Measurements from ENCODE around the gene RACK1.

DNA sequence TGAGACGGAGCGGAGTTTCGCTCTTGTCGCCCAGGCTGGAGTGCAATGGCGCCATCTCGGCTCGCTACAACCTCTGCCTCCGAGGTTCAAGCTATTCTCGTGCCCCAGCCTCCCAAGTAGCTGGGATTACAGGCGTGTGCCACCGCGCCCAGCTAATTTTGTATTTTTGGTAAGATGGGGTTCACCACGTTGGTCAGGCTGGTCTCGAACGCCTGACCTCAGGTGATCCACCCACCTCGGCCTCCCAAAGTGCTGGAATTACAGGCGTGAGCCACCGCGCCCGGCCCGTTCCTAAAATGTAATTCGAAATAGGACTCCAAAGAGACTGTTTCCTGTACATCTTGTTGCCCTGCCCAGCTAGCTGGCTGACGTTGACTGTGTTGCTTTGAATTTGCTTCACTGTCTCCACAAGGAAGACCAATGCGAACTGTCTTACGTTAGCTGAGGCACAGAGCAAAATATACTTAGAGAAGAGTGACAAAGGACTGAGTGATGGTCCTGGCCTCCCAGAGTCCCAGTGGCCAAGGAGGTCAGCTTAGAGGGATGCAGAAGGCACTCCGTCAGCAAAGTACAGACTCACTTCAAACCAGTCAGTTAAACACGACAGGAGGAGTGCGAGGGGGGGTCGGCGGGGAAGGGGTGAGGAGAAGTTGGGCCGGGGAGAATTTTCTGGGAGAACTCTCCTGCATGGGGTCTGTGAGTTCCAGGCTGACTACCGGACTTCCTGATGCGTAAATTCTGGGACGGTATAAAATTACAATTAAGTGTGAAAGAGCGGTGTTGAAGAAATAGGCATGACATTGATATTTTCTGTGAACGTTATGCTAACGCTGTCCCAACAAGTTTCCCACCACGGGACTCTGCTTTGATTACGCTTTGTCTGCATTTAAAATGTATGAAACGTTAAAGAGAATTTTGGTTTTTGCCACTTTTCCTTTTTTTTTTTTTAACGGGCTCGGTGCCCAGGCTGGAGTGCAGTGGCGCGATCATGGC is 27.4 kb downstream of the RACK1 start:
- TF ChIP-seq, protein P1, sequence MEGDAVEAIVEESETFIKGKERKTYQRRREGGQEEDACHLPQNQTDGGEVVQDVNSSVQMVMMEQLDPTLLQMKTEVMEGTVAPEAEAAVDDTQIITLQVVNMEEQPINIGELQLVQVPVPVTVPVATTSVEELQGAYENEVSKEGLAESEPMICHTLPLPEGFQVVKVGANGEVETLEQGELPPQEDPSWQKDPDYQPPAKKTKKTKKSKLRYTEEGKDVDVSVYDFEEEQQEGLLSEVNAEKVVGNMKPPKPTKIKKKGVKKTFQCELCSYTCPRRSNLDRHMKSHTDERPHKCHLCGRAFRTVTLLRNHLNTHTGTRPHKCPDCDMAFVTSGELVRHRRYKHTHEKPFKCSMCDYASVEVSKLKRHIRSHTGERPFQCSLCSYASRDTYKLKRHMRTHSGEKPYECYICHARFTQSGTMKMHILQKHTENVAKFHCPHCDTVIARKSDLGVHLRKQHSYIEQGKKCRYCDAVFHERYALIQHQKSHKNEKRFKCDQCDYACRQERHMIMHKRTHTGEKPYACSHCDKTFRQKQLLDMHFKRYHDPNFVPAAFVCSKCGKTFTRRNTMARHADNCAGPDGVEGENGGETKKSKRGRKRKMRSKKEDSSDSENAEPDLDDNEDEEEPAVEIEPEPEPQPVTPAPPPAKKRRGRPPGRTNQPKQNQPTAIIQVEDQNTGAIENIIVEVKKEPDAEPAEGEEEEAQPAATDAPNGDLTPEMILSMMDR (IDR thresholded peaks at IDR 0.05), result no peak
- no peak for TF ChIP-seq POLR2A (IDR thresholded peaks at IDR 0.05)
